Measurements from ENCODE around the gene ROBO3.

- TF ChIP-seq SIN3A (IDR thresholded peaks at IDR 0.05; ENCODE audit: borderline replicate concordance, insufficient read depth, low read length) (no peak), TAF1 (IDR thresholded peaks at IDR 0.05; ENCODE audit: borderline replicate concordance, insufficient read depth, low read length) (no peak)
Observed at GRCh38 chr11:124834526-124835180, 30.6 kb upstream of the ROBO3 start.
